Stimulated activated CD8-positive, alpha-beta memory T cell treated with anti-CD3 and anti-CD28 coated beads, Interleukin-15, amount 100 ng/mL, for 4 hours (primary cell): ENCODE measurements around the gene ANKRD26.

Source experiments
- DNase-seq, 2 donors: peaks; one replicate each; pipeline ENCODE4 v3.0.0-alpha.2; 2020; ENCODE audit warnings: low read depth in 2 of 2

The ANKRD26 gene

DNA sequence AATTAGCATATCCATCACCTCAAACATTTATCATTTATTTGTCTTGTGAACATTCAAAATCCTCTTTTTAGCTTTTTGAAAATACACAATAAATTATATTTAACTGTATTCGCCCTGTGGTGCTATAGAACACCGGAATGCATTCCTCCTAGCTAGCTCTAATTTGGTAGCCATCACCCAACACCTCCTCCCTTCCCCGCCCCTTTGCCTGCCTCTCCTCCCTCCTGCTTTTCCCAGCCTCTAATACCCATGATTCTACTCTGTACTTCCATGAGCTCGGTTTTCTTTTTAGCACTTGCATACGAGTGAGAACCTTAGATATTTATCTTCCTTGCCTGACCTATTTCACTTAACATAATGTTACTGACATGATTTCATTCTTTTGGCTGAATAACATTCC is 80.1 kb downstream of the ANKRD26 start:
- DNase-seq, result no peak

DNA sequence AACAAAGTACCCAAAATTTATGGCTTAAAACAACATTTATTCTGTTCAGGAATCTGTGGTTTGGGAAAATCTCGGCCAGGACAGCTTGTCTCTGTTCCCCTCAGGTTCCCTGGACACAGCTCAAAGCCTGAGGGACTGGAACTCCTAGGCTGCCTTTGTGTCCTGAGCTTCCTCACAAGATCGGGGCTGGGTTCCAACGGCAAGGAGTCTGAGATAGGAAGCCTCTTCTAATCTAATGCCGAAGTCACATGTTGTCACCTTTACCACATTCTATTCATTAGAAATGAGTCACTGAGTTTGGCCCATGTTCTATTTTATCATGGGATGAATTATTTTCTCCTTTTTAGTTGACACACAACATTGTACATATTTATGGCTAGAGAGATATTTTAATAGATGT is 80.5 kb downstream of the ANKRD26 start:
- DNase-seq, result no peak

DNA sequence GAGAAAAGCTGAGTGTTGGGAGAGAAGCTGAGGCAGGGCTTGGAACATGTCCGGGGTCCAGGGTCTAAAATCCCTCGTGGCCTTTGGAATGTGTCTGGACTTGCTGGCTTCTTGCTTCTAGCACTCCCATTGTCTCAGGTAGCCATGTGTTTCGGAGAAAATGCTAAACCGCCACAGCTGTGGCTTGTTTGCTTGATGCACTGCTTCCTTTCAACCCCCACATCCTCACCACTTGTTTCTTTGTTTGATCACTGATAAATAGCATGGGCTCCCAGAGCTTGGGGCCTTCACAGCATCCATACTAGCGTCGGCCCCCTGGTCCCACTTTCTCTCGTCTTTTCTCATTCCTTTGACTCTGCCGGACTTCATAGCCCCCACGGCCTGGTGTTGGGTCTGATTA is 102.7 kb downstream of the ANKRD26 start:
- no peak for DNase-seq

DNA sequence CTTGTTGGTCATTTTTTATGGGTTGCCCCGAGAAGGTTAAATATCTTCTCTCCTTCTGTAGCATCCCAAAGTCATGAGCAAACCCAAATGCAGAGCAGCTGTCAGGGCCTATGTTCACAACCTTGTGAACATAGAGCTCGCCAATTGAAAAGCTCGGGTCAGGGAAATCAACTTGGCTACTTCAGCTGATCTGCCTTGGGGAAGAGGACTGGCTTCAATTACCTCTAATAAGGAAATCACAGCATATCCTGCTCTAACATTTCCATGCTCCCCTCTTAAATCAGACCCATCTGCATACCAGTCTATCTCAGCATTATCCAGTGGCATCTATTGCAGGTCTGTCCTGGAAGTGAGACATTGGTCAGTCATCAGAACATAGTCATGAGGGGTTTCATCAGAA is 105.6 kb downstream of the ANKRD26 start:
- no peak for DNase-seq

DNA sequence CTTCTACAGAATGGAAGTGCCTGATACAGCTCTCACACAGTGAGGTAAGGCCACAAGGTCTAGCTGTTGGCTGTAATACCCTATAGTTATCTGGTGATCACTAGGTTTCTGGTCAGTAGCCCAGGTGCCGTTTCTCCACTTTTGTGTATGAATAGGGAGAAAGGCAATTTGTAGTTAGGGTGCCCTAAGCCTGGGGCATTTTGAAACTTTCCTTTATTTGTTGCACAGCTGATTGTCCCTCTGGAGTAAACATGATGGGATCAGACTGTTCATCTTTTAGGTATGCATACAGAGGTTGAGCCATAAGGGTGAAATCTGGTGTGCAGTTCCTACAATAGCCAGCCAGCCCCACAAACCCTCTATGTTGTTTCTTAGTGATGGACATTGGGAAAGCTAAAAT is 112.4 kb downstream of the ANKRD26 start:
- DNase-seq, result no peak

DNA sequence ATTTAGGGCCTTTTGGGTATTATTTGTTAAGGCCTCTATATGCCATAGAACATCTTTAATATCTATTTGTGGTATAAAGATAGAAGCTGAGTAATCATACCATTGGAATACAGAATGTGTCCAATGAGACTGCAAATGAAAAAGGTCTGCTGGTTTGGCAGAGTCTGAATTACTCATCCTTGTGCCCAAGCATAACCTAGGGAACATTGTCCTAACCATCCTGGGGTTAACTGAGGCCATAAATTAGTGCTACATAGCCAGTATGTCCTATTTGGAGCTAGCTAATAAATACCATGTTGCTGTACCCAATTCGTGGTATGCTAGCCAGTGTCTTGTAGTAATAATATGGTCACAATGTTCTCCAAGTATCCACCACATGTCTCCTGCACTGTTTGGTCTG is 117.1 kb downstream of the ANKRD26 start:
- no peak for DNase-seq

DNA sequence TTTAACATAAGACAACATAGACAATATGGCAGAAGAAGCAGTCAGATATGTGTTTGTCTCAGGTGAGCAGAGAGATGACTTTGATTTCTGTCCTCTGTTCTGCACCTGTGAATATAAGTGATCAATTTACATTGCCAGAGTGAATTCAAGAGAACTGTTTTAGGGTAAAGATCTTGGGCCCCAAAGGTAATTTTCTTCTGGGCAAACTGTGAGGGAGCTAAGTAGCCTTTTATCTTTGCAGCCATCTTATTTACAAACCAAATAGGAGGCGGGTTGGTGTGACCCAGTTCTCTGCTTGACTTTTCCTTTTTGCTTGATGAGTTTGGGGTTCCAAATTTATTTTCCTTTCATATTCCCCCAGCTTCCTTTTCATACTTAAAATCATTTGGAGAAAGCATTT is 118.2 kb downstream of the ANKRD26 start:
- no peak for DNase-seq

DNA sequence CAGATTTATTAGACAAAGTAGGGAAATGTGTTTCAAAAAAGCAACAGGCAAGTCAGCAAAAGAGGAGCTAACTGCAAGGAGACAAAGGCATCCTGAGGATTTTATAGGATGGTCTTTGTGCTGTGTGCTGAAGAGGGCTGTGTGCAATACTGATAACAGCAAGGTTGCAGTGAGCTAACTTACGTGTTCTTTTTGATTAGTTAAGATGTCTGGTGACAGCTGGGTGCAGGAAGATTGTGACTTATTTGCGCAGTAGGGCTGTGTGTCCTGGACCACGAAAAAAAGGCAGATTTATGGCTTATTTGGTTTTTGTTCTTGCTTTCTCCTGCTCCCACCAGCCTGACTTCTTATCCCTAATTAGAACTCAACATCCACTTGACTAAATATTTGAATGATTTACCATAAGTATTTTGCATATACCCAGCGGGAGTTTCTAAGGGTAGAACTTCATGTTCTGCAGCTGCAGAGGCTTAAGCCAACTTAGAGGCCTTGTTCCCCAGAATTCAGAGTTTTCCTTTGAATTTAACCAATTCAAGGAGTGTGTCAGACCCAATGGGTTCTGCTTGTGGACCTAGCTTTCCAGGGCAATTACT is 119.0 kb downstream of the ANKRD26 start:
- no peak for DNase-seq

DNA sequence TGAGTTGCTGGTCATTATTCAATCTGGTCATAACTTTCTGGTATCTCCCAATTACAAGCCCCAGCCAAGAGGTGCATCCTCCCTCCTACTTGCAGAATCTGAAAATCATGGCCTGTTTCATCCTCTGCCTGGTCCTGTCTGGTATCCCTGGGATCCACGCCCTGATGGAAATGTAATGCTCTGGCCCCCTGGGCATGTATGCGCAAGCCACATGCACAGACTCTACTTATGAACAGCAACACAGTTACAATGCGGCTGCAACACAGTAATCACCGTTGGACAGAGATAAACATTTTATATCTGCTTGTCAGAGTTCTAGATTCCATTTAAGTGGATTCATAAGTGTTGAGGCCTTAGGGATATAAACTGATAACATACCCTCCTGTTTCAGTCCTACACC is 121.8 kb downstream of the ANKRD26 start:
- DNase-seq, result no peak

DNA sequence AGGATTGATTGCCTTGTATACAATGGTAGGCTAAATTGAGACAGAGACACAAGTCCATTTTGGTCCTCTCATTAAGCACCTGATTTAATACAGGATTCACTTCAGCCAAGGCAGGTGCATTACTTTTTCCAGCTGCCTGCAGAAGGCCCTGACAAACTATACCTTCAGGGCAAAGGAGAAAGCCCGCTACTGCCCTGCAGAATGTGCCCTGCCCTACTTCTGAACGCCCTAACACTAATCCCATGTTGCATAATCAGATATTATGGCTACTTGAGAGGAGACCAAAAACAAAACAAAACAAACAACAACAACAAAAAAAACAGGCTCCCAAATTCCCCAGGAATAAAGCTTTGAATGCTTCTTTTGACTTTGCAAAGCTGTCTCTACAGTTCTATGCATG is 122.7 kb downstream of the ANKRD26 start:
- DNase-seq, result no peak

DNA sequence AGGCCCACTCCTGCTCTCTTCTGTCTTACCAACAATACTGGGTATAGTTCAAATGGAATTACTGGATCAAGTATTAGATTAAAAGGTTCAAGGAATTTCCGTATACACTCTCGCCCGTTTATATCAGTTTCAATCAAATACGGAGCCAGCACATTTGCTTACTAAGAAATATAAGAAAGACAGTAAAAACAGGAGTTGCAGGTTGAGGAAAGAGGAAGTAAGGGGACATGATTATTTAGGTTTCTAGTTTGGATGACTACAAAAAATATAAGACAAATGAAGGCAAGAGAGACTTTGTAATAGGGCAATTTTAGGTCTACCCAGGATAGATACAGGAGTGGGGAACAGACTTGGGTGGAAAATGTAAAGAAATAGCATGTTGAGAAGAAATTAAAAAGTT is 129.6 kb downstream of the ANKRD26 start:
- no peak for DNase-seq

DNA sequence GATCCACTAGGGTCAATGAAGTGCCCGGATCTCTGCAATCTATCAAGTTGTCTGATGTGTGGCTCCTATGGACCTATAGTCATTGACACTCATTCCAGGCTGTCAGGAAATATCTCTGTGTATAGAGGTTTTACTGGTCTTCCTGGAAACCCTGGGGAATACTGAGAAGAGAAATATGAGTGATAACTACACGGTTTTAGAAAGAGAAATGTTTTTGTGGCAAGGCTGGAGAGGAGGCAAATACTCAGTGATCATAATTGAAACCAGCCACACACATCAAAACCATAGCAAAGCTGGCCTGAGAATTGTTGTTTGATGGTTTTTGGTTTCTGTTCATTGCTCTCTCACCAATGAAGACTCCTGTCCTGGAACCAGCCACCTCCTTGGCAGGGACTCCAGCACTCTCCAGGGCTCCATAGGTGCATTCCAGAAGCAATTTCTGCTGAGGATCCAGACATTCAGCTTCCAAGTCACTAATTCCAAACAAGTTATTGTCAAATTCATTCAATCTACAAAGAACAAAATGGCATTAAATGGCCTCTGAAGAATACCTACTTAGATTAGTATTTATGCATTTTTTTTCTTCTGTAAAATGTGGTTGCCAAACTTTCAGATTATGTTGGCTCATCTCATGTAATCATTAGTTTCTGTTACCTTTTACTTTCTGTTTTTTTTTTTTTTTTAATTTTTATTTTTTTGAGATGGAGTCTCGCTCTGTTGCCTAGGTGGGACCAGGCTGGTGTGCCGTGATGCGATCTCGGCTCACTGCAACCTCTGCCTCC is 131.0 kb downstream of the ANKRD26 start:
- DNase-seq, result no peak

DNA sequence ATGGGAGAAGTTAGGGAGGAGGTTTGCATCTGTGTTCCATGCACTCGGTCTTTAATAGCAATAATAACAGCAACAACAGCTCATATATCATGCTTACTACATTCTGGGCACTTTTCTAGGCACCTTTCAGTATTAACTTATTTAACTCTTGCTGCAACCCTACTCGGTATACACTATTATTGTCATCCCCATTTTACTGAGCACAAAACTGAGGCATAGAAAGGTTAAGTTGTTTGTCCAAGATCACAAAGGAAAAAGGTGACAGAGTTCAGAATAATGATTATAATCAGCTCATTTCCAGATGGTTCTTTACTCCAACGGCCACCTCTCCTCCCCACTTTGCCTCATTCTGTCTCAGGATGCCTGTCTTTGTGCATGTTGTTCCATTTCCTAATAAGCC is 137.5 kb downstream of the ANKRD26 start:
- no peak for DNase-seq

DNA sequence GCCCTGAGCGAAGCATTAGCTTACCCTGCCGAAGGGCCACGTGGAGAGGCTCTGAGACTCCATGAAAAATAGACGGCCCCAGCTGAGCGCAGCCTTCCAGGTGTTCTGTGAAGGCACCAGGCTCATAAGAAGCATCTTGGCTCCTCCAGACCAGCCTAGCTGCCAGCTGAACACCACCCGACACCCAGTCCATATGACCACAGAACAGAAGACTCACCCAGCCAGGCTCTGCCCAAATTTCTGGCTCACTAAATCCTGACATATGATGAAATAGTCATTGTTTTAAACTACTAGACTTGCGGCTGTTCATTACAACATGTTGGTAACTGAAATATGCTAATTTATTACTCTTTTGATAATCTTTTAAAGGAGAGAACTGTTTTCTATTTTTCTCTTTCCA is 140.0 kb downstream of the ANKRD26 start:
- DNase-seq, result no peak

DNA sequence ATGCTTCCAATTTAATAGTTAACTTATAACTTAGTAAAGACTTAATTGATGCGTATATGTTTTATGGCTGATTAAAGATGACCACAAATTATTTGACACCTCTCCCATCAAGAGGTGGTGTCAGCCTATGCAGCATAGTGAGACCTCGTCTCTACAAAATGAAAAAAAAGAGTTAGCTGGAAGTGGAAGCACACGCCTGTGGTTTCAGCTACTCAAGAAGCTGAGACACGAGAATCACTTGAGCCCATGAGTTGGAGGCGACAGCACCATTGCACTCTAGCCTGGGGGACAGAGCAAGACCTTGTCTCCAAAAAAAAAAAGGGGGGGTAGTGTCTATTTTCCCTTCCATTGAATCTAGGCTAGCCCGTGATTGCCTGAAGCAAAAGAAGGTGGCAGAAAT is 140.5 kb downstream of the ANKRD26 start:
- DNase-seq, result no peak
